ENCODE results near the gene SV2C.
"Not testable (repeated sequence)": the region's sequence is repeated elsewhere in the genome, so short reads cannot be mapped to it uniquely, and the experiment has no call there.

The SV2C gene

GRCh38 chr5:76204713-76205112, 121.5 kb downstream of the SV2C start:
- DNase-seq (ENCODE audit: low spot score) = peak; percentile 79

DNA sequence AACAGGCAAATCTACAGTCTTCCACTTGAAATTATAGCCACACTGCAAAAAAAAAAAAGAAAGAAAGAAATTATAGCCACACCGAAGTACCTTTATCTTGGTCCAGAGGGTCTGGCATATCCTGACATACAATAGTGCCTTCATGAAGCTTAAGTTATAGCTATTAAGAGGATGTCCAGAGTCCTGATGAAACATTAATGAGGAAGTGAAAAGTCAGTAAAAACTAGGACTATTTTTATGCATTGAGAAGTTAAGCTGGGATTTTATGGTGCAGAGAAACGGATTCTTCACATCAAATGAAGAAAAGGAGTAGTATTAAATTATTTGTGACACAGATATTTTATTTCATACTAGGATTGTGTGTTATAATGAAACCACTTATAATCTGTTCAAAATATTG, 123.9 kb downstream of the SV2C start:
- no peak for DNase-seq (ENCODE audit: low spot score)

DNA sequence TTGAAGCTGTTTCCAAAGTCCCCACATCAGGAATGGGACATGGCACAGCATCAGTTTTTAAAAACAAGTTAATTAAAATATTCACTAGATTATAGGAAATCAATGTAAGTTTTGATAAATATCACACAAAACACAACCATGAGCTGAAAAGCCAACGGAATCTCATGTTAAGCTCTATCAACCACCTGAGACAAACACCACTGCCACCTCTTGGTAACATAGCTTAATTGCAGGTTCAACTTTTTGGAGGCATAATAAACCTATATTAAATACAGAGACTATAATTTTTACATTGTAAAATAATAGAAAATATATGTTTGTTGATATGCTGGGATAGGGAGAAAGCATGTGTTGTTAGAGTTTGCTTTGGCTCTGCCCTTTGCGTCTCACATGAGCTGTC, 126.1 kb downstream of the SV2C start:
- no peak for DNase-seq (ENCODE audit: low spot score)

- no peak for DNase-seq (ENCODE audit: low spot score)
These were observed 127.8 kb downstream of the SV2C start for GRCh38 chr5:76210946-76211345.

DNA sequence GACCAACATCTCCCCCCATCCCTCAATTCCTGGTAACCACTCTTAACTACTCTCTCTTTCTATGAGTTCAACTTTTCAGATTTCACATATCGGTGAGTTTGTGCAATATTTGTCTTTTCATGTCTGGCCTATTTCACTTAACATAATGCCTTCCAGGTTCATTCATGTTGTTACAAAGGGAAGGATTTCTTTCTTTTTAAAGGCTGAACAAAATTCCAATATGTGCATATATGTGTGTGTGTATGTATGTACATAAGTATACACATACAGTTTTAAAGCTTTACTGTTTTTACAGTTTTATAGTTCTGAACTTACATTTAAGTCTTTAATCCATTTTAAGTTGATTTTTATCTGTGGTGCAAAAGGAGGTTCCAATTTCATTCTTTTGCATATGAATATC, 130.7 kb downstream of the SV2C start:
- no peak for DNase-seq (ENCODE audit: low spot score)

DNA sequence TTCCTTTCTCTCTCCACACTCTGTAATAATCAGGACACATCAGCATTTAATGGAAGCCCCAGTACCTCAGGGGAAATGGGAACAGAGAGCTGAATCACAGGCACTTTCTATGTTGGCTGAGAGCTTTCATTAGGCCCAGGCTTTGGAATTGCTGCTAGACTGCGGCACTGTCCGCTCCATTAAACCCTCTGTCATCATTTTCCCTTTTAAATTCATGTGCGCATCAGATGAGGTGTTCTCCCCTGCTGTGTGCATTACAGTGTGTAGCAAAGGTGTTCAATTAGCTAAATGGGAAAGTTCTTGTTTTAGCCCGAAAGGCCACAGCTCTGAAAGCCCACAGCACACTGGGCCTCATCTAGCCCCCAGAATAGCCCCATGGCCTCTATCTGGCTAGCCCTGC, 133.6 kb downstream of the SV2C start:
- DNase-seq (ENCODE audit: low spot score) = no peak

DNA sequence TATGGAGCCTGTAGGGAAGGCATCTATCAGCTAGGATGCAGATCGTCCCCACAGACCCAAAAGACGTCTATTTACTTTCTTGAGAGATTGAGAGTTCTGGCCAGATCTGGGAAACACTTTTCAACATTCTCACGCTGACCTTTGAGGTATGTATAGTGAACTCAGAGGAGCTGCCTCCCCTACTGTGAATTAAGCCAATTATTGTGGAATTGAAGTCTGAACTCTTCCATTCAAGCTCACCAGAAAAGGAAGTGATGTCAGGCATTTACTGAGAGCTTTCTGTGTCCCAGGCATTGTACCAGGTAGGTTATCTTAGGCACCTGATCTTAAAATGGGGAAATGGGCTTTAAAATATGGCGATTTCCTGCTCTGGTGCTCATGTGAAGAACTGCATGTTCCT, 136.5 kb downstream of the SV2C start:
- no peak for DNase-seq (ENCODE audit: low spot score)

- DNase-seq (ENCODE audit: low spot score) = no peak
These were observed 138.1 kb downstream of the SV2C start for GRCh38 chr5:76221311-76221710.

DNA sequence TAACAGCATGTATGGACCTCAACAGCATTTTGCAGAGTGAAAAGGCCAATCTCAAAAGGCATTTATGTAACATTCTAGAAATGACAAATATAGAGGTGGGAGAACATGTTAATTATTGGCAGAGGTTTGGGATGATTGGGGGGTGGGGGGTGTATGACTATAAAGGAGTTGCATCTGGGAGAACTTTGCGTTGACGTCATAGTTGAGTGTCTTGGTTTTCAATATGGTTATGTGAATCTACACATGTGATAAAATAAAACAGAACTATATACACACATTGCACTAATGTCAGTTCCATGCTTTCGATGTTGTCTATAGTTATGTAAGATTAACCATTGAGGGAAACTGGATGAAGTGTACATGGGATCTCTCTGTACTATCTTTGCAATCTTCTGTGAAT, 139.1 kb downstream of the SV2C start:
- no peak for DNase-seq (ENCODE audit: low spot score)

- no peak for DNase-seq (ENCODE audit: low spot score)
These were observed 140.5 kb downstream of the SV2C start for GRCh38 chr5:76223696-76224095.

- DNase-seq (ENCODE audit: low spot score) = no peak
These were observed 141.7 kb downstream of the SV2C start for GRCh38 chr5:76224898-76225297.

GRCh38 chr5:76225336-76225735, 142.2 kb downstream of the SV2C start:
- no peak for DNase-seq (ENCODE audit: low spot score)

- DNase-seq (ENCODE audit: low spot score) = no peak
These were observed 146.7 kb downstream of the SV2C start for GRCh38 chr5:76229900-76230299.

- no peak for DNase-seq (ENCODE audit: low spot score)
These were observed 147.6 kb downstream of the SV2C start for GRCh38 chr5:76230711-76231285.

GRCh38 chr5:76234665-76235064, 151.5 kb downstream of the SV2C start:
- no peak for DNase-seq (ENCODE audit: low spot score)

DNA sequence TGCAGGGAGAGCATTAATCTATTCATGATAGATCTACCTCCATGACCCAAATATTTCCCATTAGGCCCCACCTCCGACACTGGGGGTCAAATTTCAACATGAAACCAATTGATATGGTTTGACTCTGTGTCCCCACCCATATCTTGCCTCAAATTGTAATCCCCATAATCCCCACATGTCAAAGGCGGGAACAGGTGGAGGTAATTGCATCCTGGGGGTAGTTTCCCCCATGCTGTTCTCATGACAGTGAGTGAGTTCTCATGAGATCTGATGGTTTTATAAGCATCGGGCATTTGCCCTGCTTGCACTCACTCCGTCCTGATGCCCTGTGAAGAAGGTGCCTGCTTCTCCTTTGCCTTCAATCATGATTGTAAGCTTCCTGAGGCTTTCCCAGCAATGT, 153.5 kb downstream of the SV2C start:
- DNase-seq (ENCODE audit: low spot score) = no peak

GRCh38 chr5:76240336-76240735, 157.2 kb downstream of the SV2C start:
- DNase-seq (ENCODE audit: low spot score) = no peak

DNA sequence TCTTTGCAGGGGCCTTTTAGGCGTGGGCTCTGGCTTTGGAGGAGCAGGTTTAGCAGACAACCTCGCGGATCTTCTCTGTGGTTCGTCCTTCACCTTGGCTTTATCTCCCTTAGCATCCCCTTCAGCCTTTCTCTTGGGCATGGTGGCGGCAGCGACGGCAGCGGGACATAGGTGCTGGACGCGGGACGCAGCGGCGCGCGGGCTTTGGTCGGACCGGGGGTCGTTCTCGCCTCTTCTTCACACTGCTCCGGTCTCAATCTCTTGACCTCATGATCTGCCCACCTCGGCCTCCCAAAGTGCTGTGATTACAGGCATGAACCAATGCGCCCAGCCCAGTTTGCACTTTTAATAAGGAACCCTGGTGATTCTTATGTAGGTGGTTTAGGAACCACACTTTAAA, 159.0 kb downstream of the SV2C start:
- DNase-seq (ENCODE audit: low spot score) = not testable (repeated sequence)

- DNase-seq (ENCODE audit: low spot score) = no peak
These were observed 162.4 kb downstream of the SV2C start for GRCh38 chr5:76245590-76245989.

DNA sequence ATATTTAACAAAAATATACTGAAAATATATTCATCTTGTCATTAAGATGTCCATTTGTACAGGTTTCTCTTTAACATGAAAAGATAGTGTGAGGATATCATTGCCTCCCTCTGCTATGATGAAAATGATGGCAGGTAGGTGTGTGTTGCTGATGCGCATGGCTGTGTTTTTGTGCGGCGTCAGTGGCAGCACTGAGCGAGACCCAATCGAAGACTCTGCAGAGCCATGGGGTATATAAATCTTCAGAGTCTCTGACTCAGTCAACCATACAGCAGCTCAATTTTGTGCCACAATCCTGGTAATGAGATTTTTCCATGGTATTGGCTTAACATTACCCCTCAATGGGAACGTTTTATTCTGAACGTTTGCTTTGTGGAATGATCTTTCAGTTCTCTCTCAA, 166.4 kb downstream of the SV2C start:
- DNase-seq (ENCODE audit: low spot score) = no peak

GRCh38 chr5:76250463-76250862, 167.3 kb downstream of the SV2C start:
- no peak for DNase-seq (ENCODE audit: low spot score)

- DNase-seq (ENCODE audit: low spot score) = no peak
These were observed 168.5 kb downstream of the SV2C start for GRCh38 chr5:76251656-76252055.

DNA sequence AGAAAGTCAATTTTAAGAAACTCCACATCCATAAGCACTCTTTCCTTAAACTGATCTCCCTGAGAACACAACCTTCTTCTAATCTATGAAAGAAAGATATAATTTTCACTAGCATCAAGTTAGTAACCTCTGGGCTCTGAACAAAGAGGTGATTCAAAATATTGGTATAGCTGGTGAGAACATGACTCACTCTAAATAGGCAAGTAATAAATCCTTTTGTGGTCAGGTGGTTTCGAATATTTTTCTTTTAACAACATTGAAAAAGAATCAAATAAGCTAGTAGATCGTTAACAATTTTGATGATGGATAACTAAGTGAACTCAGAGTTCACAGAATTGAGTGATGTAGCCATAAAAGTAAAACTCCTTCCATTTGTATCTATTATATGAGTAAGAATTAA, 169.3 kb downstream of the SV2C start:
- no peak for DNase-seq (ENCODE audit: low spot score)

GRCh38 chr5:76256116-76256889, 173.1 kb downstream of the SV2C start:
- peak; percentile 74 for DNase-seq (ENCODE audit: low spot score)
